GM13976 (cell line): ENCODE data around the gene SFXN5.

Experiments
- DNase-seq: peaks from one replicate; pipeline ENCODE4 v3.0.0; 2012; ENCODE audit warnings: low spot score
- in situ Hi-C: fragments of 300-500 bp; cut with MboI; formaldehyde crosslinking; loops from one replicate; pipeline ENCODE4 v1.12.0; 2022; ENCODE audit warnings: low sequenced_read_pairs, mixed read lengths, inconsistent platforms; ENCODE audit not compliant: unreplicated experiment
- TF ChIP-seq, protein P1 (sequence below): IDR thresholded peaks from 2 replicates; pipeline ENCODE4 v1.5.1; 2012; ENCODE audit warnings: borderline replicate concordance, mild to moderate bottlenecking; ENCODE audit not compliant: insufficient read depth; ENCODE audit errors: extremely low read depth, missing control alignments, control extremely low read depth

SFXN5 gene

DNA sequence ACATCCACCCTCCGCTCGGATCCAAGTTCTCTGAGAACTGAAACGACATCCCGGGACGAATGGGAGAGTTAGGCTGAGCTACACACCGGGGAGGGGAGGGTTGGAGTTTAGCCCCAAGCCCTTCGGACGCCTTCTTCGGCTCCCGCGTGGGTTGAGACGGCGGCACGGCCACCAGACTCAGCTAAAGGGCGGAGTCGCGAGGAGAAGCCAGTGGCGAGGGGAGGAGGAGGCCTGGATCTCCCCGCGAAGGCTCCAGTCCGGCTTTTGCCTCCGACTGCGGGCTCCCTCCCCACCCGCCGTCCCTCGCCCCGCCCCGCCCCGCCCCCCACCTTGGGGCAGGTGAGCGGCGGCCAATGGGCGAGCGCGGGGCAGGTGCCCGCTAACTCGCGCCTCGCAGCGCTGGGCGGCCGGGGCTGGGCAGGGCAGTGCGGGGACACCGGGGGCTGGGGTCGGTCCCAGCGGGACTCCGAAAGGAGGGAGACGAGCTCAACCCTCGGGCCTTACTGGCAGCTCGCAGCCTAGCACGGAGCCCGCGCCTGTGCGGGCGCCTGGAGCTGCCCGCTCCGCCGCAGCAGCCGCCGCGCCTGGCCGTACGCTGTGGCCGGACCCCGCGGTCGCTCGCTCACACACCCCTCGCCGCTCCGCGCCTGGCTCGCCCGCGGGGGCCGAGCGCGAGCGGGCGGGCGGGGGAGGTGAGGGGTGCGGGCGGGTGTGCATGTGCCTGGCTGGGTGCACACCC, 154.2 kb downstream of the SFXN5 start, which contains the start of gene EMX1:
EMX1 (plus strand) TSS at position 382 of the 739 bp plus-strand sequence; CDS start at position 716, 334 bp downstream.
- TF ChIP-seq, protein P1, sequence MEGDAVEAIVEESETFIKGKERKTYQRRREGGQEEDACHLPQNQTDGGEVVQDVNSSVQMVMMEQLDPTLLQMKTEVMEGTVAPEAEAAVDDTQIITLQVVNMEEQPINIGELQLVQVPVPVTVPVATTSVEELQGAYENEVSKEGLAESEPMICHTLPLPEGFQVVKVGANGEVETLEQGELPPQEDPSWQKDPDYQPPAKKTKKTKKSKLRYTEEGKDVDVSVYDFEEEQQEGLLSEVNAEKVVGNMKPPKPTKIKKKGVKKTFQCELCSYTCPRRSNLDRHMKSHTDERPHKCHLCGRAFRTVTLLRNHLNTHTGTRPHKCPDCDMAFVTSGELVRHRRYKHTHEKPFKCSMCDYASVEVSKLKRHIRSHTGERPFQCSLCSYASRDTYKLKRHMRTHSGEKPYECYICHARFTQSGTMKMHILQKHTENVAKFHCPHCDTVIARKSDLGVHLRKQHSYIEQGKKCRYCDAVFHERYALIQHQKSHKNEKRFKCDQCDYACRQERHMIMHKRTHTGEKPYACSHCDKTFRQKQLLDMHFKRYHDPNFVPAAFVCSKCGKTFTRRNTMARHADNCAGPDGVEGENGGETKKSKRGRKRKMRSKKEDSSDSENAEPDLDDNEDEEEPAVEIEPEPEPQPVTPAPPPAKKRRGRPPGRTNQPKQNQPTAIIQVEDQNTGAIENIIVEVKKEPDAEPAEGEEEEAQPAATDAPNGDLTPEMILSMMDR = no peak
- in situ Hi-C loops = no loop called here
- DNase-seq = peak; percentile 88

DNA sequence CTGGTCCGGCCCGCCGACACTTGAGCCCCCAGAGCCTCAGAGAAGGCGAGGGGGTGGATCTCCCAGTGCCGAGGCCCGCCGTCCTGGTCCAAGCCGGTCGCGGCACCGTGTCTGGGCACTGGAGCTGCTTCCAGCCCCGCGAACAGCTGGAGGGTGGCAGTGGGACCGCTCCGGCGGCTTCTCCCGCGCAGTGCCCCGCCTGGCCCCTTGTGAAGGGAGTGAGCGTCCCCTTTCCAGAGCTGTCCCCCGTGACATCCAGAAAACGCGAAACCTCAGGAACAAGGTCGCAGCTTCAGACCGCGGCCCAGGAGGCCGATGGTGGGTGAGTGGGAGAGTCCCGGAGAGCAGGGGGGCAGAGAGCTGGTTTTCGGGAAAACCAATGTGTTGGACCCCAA, 154.8 kb downstream of the SFXN5 start:
- TF ChIP-seq, protein P1 = no peak
- DNase-seq = peak; percentile 55
- in situ Hi-C loops = no loop called here

DNA sequence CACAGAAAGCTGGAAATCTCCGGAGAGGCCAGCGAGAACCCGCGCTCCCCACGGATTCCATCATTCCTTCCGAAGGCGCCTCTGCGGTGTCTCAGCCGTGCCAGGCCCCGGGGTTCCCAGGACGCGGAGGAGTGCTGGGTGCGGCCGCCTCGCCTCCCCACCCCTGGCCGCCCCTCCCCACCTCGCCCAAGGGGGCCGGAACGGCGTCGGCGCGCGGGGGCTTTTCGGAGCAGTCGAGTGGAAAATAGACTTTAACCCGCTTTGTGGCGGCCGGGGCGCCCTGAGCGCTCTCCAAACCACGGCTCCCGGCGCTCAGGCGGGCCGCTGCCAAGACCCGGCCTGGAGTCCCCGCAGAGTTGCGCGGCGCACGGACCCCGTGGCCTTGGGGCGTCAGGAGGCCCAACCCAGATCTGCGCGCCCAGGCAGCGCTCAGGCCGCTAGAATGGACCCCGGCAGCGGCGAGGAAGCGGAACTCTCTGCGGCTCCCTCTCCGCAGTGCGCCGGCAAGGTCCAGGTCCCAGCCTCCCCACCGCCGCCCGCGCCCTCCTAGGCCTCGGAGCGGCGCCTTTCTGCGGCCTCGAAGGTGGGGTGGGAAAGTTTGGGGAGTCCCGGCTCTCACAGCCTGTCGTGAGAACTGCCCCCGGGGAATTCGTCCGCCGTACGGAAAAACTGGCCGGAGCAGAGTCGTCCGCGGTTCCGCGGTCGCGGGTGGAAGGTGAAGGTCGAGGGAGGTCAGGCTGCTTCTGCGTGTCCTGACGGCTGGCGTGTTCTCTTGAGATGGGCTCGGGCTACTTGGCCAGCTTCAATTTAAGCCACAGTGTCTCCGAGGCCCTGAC, 155.4 kb downstream of the SFXN5 start:
- in situ Hi-C loops = no loop called here
- TF ChIP-seq, protein P1 = no peak
- peak; percentile 86 for DNase-seq

DNA sequence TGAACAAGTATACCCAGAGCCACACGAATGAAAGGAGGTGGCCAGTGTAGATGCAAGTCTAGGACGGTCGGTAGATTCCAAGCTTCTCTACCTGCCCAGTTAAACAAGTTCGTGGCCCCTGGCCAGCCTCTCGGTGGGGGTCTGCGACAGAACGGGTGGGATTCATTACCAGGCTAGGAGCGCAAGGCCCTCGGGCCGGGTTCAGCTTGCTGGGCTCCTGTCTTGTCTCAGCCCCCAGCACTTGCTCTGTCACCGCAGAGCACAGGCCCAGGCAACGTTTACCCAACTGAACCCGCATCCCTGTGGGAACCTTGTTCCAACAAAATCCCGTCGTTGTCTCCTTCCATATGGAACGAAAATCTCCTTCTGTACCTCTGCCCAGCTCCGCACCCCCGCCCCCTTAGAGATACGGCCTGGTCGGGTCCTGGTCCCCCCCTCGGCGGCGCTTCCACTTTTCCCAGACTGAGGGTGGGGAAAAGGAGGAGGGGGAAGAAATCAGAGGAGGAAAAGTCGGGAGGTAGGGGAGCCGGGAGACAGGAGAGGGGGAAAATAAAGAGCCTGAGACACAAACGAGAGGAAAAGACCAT, 156.1 kb downstream of the SFXN5 start:
- DNase-seq = peak; percentile 58
- TF ChIP-seq, protein P1 = no peak
- in situ Hi-C loops = no loop called here

DNA sequence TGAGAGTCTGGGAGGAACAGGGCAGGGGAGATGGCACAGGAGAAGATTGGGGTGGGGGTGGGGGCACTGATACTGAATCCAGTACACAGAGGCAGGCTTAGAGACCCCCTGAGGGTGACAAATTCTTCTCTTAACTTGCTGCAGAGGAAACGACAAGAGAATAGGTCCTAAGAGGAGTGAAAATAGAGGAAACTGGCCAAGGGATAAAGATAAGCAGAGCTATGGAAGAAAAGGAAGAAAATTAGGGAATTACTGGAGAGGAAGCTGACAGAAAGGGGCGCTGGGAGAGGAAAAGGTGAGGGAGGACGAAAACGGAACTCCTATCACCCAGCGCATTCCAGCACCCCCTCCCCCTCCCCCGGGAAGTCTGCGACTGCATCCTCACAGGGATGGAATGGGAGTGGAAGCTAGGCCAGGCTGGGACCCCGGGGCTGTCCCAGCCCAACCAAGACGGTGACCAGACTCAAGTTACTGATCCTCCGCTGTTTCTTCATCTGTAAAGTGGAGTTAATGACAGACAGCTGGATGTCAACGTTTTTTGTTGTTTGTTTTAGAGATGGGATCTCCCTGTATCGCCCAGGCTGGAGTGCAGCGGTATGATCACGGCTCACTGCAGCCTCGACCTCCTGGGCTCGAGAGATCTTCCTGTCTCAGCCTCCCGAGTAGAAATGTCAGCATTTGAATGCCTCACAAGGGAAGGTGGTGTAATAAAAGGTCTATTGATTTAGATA, 156.8 kb downstream of the SFXN5 start:
- in situ Hi-C loops = no loop called here
- TF ChIP-seq, protein P1 = no peak
- no peak for DNase-seq

DNA sequence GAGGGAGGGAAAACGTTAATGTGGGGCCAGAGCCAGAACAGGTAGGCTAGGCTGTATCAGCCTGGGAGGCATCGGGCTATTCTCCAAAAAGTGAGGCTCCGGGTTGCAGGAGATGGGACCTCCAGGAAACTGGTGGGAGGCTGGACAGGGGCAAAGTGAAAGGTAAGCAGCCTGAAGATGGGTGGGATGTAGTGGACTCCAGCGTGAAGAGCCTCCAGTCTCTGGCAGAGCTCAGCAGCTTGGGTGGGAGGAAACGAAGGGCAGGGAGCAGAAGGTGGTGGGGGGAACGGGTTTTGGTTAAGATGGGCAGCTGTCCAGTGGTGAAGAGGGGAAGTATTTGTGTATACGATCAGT, 157.3 kb downstream of the SFXN5 start:
- DNase-seq = no peak
- TF ChIP-seq, protein P1 = no peak
- in situ Hi-C loops = no loop called here
